Stomach (tissue), 4 donors: ENCODE results near the gene BACE2.

Source experiments
- CTCF ChIP-seq, 7 experiments: fragments of 450-650 bp in 4 of 7; fragments of 200-600 bp in 3 of 7; sonication (generic) in 3 of 7; IDR thresholded peaks; one replicate each; pipeline ENCODE4 v1.5.1; 2016 to 2019; ENCODE audit warnings: antibody characterized with exemption in 7 of 7, control low read depth in 2 of 7, mild to moderate bottlenecking in 1 of 7
- EP300 ChIP-seq: sonication (generic); formaldehyde crosslinking; IDR thresholded peaks from one replicate; pipeline ENCODE4 v1.6.1; 2017; ENCODE audit warnings: antibody characterized with exemption
- POLR2A ChIP-seq, 4 donors: fragments of 450-650 bp; IDR thresholded peaks; one replicate each; pipeline ENCODE4 v1.6.1; 2016; ENCODE audit warnings: antibody characterized with exemption in 4 of 4, control low read depth in 2 of 4, mild to moderate bottlenecking in 1 of 4, moderate library complexity in 1 of 4

- TF ChIP-seq CTCF (IDR thresholded peaks at IDR 0.05) (no peak), POLR2A (IDR thresholded peaks at IDR 0.05) (no peak), EP300 (no peak)
Observed at GRCh38 chr21:41294548-41295231, 126.7 kb downstream of the BACE2 start.
